Measurements from ENCODE around the gene PLCH2.

Gene PLCH2

DNA sequence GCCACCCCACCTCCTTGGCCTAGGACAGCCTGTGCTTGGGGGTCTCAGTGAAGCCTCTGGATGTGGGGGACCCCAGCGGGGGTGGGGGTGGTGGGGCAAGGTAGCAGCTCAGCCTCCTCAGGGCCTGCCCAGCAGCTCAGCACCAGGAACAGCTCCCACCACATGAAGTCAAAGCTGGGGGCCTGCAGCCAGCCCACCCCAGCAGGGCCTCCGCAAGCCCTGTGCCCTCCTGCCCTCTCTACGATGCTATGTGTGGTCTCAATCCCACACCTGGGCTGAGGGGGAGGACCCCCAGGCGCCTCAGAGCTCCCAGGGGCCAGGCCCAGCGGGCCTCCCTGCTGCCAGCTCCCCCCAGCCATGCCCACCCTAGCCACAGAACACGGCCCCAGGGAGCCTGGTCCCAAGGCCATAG lies 31.7 kb downstream of the PLCH2 start:
- no peak for TF ChIP-seq USF1 (IDR thresholded peaks at IDR 0.05)
- no peak for TF ChIP-seq FOXM1 (IDR thresholded peaks at IDR 0.05; ENCODE audit: borderline replicate concordance, low read depth)
- no peak for TF ChIP-seq YY1 (IDR thresholded peaks at IDR 0.05; ENCODE audit: low read depth)
- TF ChIP-seq, protein P1, sequence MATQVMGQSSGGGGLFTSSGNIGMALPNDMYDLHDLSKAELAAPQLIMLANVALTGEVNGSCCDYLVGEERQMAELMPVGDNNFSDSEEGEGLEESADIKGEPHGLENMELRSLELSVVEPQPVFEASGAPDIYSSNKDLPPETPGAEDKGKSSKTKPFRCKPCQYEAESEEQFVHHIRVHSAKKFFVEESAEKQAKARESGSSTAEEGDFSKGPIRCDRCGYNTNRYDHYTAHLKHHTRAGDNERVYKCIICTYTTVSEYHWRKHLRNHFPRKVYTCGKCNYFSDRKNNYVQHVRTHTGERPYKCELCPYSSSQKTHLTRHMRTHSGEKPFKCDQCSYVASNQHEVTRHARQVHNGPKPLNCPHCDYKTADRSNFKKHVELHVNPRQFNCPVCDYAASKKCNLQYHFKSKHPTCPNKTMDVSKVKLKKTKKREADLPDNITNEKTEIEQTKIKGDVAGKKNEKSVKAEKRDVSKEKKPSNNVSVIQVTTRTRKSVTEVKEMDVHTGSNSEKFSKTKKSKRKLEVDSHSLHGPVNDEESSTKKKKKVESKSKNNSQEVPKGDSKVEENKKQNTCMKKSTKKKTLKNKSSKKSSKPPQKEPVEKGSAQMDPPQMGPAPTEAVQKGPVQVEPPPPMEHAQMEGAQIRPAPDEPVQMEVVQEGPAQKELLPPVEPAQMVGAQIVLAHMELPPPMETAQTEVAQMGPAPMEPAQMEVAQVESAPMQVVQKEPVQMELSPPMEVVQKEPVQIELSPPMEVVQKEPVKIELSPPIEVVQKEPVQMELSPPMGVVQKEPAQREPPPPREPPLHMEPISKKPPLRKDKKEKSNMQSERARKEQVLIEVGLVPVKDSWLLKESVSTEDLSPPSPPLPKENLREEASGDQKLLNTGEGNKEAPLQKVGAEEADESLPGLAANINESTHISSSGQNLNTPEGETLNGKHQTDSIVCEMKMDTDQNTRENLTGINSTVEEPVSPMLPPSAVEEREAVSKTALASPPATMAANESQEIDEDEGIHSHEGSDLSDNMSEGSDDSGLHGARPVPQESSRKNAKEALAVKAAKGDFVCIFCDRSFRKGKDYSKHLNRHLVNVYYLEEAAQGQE (IDR thresholded peaks at IDR 0.05; ENCODE audit: low read depth) = peak; percentile 66
- TF ChIP-seq MAX (IDR thresholded peaks at IDR 0.05) = no peak

- TF ChIP-seq CREB1 (IDR thresholded peaks at IDR 0.05; ENCODE audit: low read depth) = no peak
- TF ChIP-seq TAF1 (IDR thresholded peaks at IDR 0.05; ENCODE audit: low read depth) = no peak
- TF ChIP-seq, protein P1 (IDR thresholded peaks at IDR 0.05; ENCODE audit: low read depth) = no peak
- no peak for TF ChIP-seq MAX (IDR thresholded peaks at IDR 0.05)
- no peak for TF ChIP-seq TEAD4 (IDR thresholded peaks at IDR 0.05)
- no peak for TF ChIP-seq NFIC (IDR thresholded peaks at IDR 0.05)
- TF ChIP-seq YY1 (IDR thresholded peaks at IDR 0.05; ENCODE audit: low read depth) = no peak
- no peak for TF ChIP-seq RAD21 (IDR thresholded peaks at IDR 0.05; ENCODE audit: low read depth)
- TF ChIP-seq EGR1 (IDR thresholded peaks at IDR 0.05) = no peak
- no peak for TF ChIP-seq CEBPB (IDR thresholded peaks at IDR 0.05)
- no peak for TF ChIP-seq TCF12 (IDR thresholded peaks at IDR 0.05; ENCODE audit: low read depth)
- TF ChIP-seq USF1 (IDR thresholded peaks at IDR 0.05) = no peak
- no peak for TF ChIP-seq EP300 (IDR thresholded peaks at IDR 0.05; ENCODE audit: borderline replicate concordance)
- TF ChIP-seq FOXM1 (IDR thresholded peaks at IDR 0.05; ENCODE audit: borderline replicate concordance, low read depth) = no peak
- no peak for TF ChIP-seq ZBTB7A (IDR thresholded peaks at IDR 0.05; ENCODE audit: low read depth)
Observed at GRCh38 chr1:2508180-2508579, 32.1 kb downstream of the PLCH2 start.

DNA sequence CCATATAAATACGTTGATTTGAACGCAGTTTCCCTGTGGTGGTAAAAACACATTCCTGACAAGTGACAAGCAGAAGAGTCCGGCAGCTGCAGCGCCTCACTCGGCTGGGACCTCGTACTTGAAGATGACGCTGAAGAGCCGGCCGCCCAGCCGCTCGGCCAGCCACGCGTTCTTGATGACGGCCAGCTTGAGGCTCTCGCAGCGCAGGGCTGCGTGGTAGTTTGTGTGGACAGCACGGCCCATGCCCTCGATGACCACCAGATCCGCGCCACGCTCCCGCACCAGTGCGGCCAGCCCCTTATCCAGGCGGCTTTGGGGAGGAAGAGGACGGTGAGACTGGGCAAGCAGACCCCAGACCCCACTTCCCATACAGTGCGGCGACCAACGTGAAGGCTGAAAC lies 32.7 kb downstream of the PLCH2 start:
- TF ChIP-seq MAX (IDR thresholded peaks at IDR 0.05) (no peak), EP300 (IDR thresholded peaks at IDR 0.05; ENCODE audit: borderline replicate concordance) (no peak), YY1 (IDR thresholded peaks at IDR 0.05; ENCODE audit: low read depth) (no peak), USF1 (IDR thresholded peaks at IDR 0.05) (no peak), CEBPB (IDR thresholded peaks at IDR 0.05) (no peak), TCF12 (IDR thresholded peaks at IDR 0.05; ENCODE audit: low read depth) (no peak), RAD21 (IDR thresholded peaks at IDR 0.05; ENCODE audit: low read depth) (no peak), FOXM1 (IDR thresholded peaks at IDR 0.05; ENCODE audit: borderline replicate concordance, low read depth) (no peak), ZBTB7A (IDR thresholded peaks at IDR 0.05; ENCODE audit: low read depth) (no peak), TAF1 (IDR thresholded peaks at IDR 0.05; ENCODE audit: low read depth) (no peak), EGR1 (IDR thresholded peaks at IDR 0.05) (no peak), CREB1 (IDR thresholded peaks at IDR 0.05; ENCODE audit: low read depth) (no peak), TEAD4 (IDR thresholded peaks at IDR 0.05) (no peak), NFIC (IDR thresholded peaks at IDR 0.05) (no peak)
- TF ChIP-seq, protein P1 (IDR thresholded peaks at IDR 0.05; ENCODE audit: low read depth) = no peak

- TF ChIP-seq CEBPB (IDR thresholded peaks at IDR 0.05) (no peak), EP300 (IDR thresholded peaks at IDR 0.05; ENCODE audit: borderline replicate concordance) (no peak), TEAD4 (IDR thresholded peaks at IDR 0.05) (no peak), CREB1 (IDR thresholded peaks at IDR 0.05; ENCODE audit: low read depth) (no peak), EGR1 (IDR thresholded peaks at IDR 0.05) (no peak), RAD21 (IDR thresholded peaks at IDR 0.05; ENCODE audit: low read depth) (no peak), MAX (IDR thresholded peaks at IDR 0.05) (no peak), YY1 (IDR thresholded peaks at IDR 0.05; ENCODE audit: low read depth) (no peak)
- TF ChIP-seq, protein P1 (IDR thresholded peaks at IDR 0.05; ENCODE audit: low read depth) = no peak
Observed at GRCh38 chr1:2509589-2509988, 33.5 kb downstream of the PLCH2 start.
